Measurements from ENCODE around the gene LRRK1.
"Not testable (repeated sequence)": the region's sequence is repeated elsewhere in the genome, so short reads cannot be mapped to it uniquely, and the experiment has no call there.

LRRK1 gene

DNA sequence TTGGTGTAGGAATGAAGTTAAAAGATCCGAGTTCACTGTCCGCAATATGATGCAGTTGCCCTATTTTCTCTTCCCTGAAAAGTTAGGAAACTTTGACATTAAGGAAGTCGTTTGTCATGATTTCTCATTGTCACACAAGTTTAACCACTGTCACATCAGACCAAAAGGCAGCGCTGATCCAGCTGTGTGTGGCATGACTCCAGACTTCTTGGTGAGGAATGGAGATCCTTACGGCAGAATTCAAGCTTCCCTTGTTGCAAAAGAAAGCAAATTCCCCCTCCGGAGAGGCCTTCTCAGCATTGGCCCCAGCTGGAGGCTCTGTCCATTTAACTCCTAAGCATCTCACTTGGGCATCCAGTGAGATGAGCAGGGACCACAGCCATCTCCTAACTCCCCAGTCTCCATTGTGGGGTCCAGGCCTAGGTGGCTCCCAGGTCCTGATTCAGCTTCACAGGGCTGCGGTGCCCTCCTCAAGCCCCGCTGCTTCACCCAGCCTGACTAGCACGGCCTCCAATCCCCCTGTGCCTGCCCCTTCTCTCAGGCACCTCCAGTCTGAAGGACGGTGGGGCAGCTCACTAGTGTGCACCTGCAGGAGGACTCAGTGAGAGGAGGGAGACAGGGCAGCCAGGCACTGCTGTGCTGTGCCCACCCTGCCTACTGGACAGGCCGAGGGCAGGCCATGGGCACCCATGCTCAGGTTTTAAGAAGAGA, 173.2 kb downstream of the LRRK1 start:
- no peak overlapping the region for H3K4me2 ChIP-seq (ENCODE audit: low read length)
- peaks cover 6% of the 10 kb centered on the region; the same call in 1 of the 2 replicates for H3K27me3 ChIP-seq (ENCODE audit: insufficient read depth, low read length)
- no peak overlapping the region for H2AFZ ChIP-seq (ENCODE audit: low read length)
- no peaks in the 10 kb centered on the region; the same call in 1 of the 2 replicates for H3K36me3 ChIP-seq (ENCODE audit: insufficient read depth, low read length)
- H3K9ac ChIP-seq (ENCODE audit: low read length) = no peak overlapping the region
- H3K27ac ChIP-seq (ENCODE audit: low read depth, low read length, poor library complexity, severe bottlenecking) = no peak overlapping the region
- H3K79me2 ChIP-seq (ENCODE audit: insufficient read depth, low read length) = no peaks in the 10 kb centered on the region
- TF ChIP-seq, protein P1, sequence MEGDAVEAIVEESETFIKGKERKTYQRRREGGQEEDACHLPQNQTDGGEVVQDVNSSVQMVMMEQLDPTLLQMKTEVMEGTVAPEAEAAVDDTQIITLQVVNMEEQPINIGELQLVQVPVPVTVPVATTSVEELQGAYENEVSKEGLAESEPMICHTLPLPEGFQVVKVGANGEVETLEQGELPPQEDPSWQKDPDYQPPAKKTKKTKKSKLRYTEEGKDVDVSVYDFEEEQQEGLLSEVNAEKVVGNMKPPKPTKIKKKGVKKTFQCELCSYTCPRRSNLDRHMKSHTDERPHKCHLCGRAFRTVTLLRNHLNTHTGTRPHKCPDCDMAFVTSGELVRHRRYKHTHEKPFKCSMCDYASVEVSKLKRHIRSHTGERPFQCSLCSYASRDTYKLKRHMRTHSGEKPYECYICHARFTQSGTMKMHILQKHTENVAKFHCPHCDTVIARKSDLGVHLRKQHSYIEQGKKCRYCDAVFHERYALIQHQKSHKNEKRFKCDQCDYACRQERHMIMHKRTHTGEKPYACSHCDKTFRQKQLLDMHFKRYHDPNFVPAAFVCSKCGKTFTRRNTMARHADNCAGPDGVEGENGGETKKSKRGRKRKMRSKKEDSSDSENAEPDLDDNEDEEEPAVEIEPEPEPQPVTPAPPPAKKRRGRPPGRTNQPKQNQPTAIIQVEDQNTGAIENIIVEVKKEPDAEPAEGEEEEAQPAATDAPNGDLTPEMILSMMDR (IDR thresholded peaks at IDR 0.05; ENCODE audit: low read length) = no peak
- H3K9me3 ChIP-seq (ENCODE audit: low read length) = no peaks in the 10 kb centered on the region
- H4K20me1 ChIP-seq (ENCODE audit: insufficient read depth, low read length) = no peaks in the 10 kb centered on the region
- H3K9me2 ChIP-seq (ENCODE audit: low read depth, low read length) = no peaks in the 10 kb centered on the region
- no peaks in the 10 kb centered on the region for H3F3A ChIP-seq (ENCODE audit: insufficient read depth, low read length)
- no peak overlapping the region for H3K4me3 ChIP-seq (ENCODE audit: low read depth, low read length, poor library complexity, severe bottlenecking)
- peaks cover 4% of the 10 kb centered on the region for H3K4me1 ChIP-seq (ENCODE audit: insufficient read depth, low read length, severe bottlenecking)

DNA sequence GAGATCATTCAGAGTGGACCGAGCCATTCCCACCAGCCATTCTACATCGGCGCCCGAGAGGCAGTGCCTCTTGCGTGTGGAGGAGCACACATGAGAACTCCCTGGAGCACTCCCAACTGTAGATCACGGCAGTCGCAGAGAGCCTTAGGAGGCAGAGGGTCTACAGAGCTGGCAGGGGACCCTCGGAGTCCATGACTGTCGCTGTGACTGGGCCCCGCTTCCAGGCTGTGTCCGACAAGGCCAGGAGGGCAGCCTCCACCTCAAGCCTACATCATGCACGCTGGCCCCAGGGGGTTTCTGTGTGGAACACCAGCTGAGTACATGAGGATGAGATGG, 173.7 kb downstream of the LRRK1 start:
- H3K4me2 ChIP-seq (ENCODE audit: low read length) = no peak overlapping the region
- no peak overlapping the region for H2AFZ ChIP-seq (ENCODE audit: low read length)
- H3K27me3 ChIP-seq (ENCODE audit: insufficient read depth, low read length) = peaks cover 6% of the 10 kb centered on the region; the same call in 1 of the 2 replicates
- no peak overlapping the region for H3K27ac ChIP-seq (ENCODE audit: low read depth, low read length, poor library complexity, severe bottlenecking)
- H4K20me1 ChIP-seq (ENCODE audit: insufficient read depth, low read length) = no peaks in the 10 kb centered on the region
- H3K9me2 ChIP-seq (ENCODE audit: low read depth, low read length) = no peaks in the 10 kb centered on the region
- H3K79me2 ChIP-seq (ENCODE audit: insufficient read depth, low read length) = no peaks in the 10 kb centered on the region
- H3K9ac ChIP-seq (ENCODE audit: low read length) = no peak overlapping the region
- H3K36me3 ChIP-seq (ENCODE audit: insufficient read depth, low read length) = no peaks in the 10 kb centered on the region; the same call in 1 of the 2 replicates
- H3K4me3 ChIP-seq (ENCODE audit: low read depth, low read length, poor library complexity, severe bottlenecking) = no peak overlapping the region
- no peaks in the 10 kb centered on the region for H3K9me3 ChIP-seq (ENCODE audit: low read length)
- no peaks in the 10 kb centered on the region for H3F3A ChIP-seq (ENCODE audit: insufficient read depth, low read length)
- peaks cover 4% of the 10 kb centered on the region for H3K4me1 ChIP-seq (ENCODE audit: insufficient read depth, low read length, severe bottlenecking)
- TF ChIP-seq EZH2 (IDR thresholded peaks at IDR 0.05; ENCODE audit: borderline replicate concordance, low read length) = no peak
- TF ChIP-seq, protein P1 (IDR thresholded peaks at IDR 0.05; ENCODE audit: low read length) = no peak

DNA sequence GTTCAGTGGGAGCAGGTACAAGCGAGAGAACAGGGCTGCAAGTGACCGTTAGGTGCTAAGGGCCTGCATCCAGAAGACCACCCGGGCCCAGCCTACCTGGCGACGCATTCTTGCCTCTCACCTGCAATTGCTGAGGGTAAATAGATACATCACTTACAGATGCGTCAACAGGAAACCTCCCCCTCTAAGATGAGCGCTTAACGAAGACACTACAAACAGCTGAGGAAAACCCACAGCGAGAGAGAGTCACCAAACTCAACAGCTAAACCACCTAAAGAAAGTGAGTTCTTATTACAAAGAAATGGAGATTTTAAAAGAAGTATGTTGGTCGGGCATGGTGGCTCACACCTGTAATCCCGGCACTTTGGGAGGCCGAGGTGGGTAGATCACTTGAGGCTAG, 174.8 kb downstream of the LRRK1 start:
- H2AFZ ChIP-seq (ENCODE audit: low read length) = no peak overlapping the region
- H3K27me3 ChIP-seq (ENCODE audit: insufficient read depth, low read length) = peaks cover 6% of the 10 kb centered on the region; the same call in 1 of the 2 replicates
- no peak overlapping the region for H3K4me2 ChIP-seq (ENCODE audit: low read length)

DNA sequence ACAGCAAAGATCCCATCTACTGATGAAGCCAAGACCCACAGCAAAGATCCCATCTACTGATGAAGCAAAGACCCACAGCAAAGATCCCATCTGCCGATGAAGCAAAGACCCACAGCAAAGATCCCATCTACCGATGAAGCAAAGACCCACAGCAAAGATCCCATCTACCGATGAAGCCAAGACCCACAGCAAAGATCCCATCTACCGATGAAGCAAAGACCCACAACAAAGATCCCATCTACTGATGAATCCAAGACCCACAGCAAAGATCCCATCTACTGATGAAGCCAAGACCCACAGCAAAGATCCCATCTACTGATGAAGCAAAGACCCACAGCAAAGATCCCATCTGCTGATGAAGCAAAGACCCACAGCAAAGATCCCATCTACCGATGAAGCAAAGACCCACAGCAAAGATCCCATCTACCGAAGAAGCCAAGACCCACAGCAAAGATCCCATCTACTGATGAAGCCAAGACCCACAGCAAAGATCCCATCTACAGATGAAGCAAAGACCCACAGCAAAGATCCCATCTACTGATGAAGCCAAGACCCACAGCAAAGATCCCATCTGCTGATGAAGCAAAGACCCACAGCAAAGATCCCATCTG, 176.7 kb downstream of the LRRK1 start:
- not testable (repeated sequence) for H3F3A ChIP-seq (ENCODE audit: insufficient read depth, low read length); H3K27me3 ChIP-seq (ENCODE audit: insufficient read depth, low read length); H3K4me1 ChIP-seq (ENCODE audit: insufficient read depth, low read length, severe bottlenecking); H3K27ac ChIP-seq (ENCODE audit: low read depth, low read length, poor library complexity, severe bottlenecking); H3K4me2 ChIP-seq (ENCODE audit: low read length); H3K79me2 ChIP-seq (ENCODE audit: insufficient read depth, low read length); H3K9me2 ChIP-seq (ENCODE audit: low read depth, low read length); H3K36me3 ChIP-seq (ENCODE audit: insufficient read depth, low read length); H4K20me1 ChIP-seq (ENCODE audit: insufficient read depth, low read length); H3K9me3 ChIP-seq (ENCODE audit: low read length); H3K9ac ChIP-seq (ENCODE audit: low read length); H3K4me3 ChIP-seq (ENCODE audit: low read depth, low read length, poor library complexity, severe bottlenecking); H2AFZ ChIP-seq (ENCODE audit: low read length)

More for the DNA sequence above, 174.8 kb downstream of the LRRK1 start:
- TF ChIP-seq EZH2 (IDR thresholded peaks at IDR 0.05; ENCODE audit: borderline replicate concordance, low read length) = no peak
- TF ChIP-seq, protein P1 (IDR thresholded peaks at IDR 0.05; ENCODE audit: low read length) = no peak
- Histone ChIP-seq H3K9ac (ENCODE audit: low read length) (no peak overlapping the region), H3K9me2 (ENCODE audit: low read depth, low read length) (no peaks in the 10 kb centered on the region), H3K79me2 (ENCODE audit: insufficient read depth, low read length) (no peaks in the 10 kb centered on the region), H3K4me3 (ENCODE audit: low read depth, low read length, poor library complexity, severe bottlenecking) (no peak overlapping the region), H3K9me3 (ENCODE audit: low read length) (no peaks in the 10 kb centered on the region), H3K36me3 (ENCODE audit: insufficient read depth, low read length) (no peaks in the 10 kb centered on the region; the same call in 1 of the 2 replicates), H3K4me1 (ENCODE audit: insufficient read depth, low read length, severe bottlenecking) (peaks cover 3% of the 10 kb centered on the region), H3F3A (ENCODE audit: insufficient read depth, low read length) (no peaks in the 10 kb centered on the region), H4K20me1 (ENCODE audit: insufficient read depth, low read length) (no peaks in the 10 kb centered on the region), H3K27ac (ENCODE audit: low read depth, low read length, poor library complexity, severe bottlenecking) (no peak overlapping the region)
